SU-DHL-6 (cell line): Measurements from ENCODE around the gene G3BP1.

Experiments used
- EZH2phosphoT487 ChIP-seq: fragments of 200-600 bp; sonication (generic), shearing (Covaris generic); conservative IDR thresholded peaks from 2 replicates; pipeline ENCODE4 v1.6.1; 2018; ENCODE audit warnings: mild to moderate bottlenecking, antibody characterized with exemption, low read length, moderate library complexity, mixed read lengths
- TF ChIP-seq, protein P1 (sequence below): fragments of 200-600 bp; sonication (generic); IDR thresholded peaks from one replicate; pipeline ENCODE4 v1.5.1; 2017; ENCODE audit warnings: antibody characterized with exemption, mild to moderate bottlenecking, low read length, moderate library complexity; ENCODE audit not compliant: insufficient read depth, poor library complexity, severe bottlenecking

DNA sequence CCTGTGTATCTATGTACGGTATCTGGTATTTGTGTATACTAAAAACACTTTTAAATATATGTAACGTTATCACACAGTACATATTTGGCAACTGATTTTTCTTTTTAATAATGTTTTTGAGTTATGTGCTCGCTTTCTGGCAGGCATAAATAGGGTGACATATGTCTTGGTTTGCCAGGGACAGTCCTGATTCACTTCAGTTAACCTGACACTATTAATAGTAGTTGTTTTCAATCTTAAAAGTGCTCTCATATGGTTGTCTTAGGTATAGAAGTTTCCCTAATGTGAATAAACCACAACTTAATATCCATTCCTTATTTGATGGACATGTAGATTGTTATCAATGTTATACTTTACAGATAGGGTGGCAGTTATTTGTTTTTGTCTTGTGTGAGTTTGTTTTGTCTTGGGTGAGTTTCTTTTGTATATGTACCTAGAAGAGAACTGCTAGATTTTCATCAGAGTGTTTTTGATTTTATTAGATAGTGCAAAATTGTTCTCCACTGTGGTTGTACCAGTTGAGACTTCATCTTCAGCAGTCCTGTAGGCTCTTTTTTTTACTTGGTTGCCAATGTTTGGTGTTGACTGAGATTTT is 7.9 kb downstream of the G3BP1 start:
- TF ChIP-seq, protein P1, sequence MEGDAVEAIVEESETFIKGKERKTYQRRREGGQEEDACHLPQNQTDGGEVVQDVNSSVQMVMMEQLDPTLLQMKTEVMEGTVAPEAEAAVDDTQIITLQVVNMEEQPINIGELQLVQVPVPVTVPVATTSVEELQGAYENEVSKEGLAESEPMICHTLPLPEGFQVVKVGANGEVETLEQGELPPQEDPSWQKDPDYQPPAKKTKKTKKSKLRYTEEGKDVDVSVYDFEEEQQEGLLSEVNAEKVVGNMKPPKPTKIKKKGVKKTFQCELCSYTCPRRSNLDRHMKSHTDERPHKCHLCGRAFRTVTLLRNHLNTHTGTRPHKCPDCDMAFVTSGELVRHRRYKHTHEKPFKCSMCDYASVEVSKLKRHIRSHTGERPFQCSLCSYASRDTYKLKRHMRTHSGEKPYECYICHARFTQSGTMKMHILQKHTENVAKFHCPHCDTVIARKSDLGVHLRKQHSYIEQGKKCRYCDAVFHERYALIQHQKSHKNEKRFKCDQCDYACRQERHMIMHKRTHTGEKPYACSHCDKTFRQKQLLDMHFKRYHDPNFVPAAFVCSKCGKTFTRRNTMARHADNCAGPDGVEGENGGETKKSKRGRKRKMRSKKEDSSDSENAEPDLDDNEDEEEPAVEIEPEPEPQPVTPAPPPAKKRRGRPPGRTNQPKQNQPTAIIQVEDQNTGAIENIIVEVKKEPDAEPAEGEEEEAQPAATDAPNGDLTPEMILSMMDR = no peak
- no peak for TF ChIP-seq EZH2phosphoT487
